NCI-H187 (cell line): ENCODE data around the gene TNIP1.

Experiments
- DNase-seq, 2 experiments: peaks; one replicate each; lab custom pipeline; 2025; lab: John Stamatoyannopoulos, UW

Gene TNIP1

GRCh38 chr5:151106043-151106442, 25.2 kb upstream of the TNIP1 start:
- DNase-seq = no peak

GRCh38 chr5:151105561-151105960, 24.7 kb upstream of the TNIP1 start:
- DNase-seq = no peak

GRCh38 chr5:151104795-151105194, 24.0 kb upstream of the TNIP1 start:
- no peak for DNase-seq

- DNase-seq = no peak
These were observed 20.9 kb upstream of the TNIP1 start for GRCh38 chr5:151101746-151102145.

GRCh38 chr5:151101151-151101550, 20.3 kb upstream of the TNIP1 start:
- no peak for DNase-seq

GRCh38 chr5:151100681-151101080, 19.8 kb upstream of the TNIP1 start:
- DNase-seq = no peak

- DNase-seq = no peak
These were observed 17.9 kb upstream of the TNIP1 start for GRCh38 chr5:151098768-151099121.

GRCh38 chr5:151097820-151098767, 17.3 kb upstream of the TNIP1 start:
- DNase-seq = no peak

GRCh38 chr5:151097061-151097460, 16.2 kb upstream of the TNIP1 start:
- no peak for DNase-seq

GRCh38 chr5:151096001-151096373, 15.2 kb upstream of the TNIP1 start:
- DNase-seq = no peak

- DNase-seq = no peak
These were observed 14.6 kb upstream of the TNIP1 start for GRCh38 chr5:151095341-151096000.

- DNase-seq = no peak
These were observed 14.0 kb upstream of the TNIP1 start for GRCh38 chr5:151094852-151095245.

GRCh38 chr5:151094030-151094851, 13.4 kb upstream of the TNIP1 start:
- no peak for DNase-seq

- no peak for DNase-seq
These were observed 12.6 kb upstream of the TNIP1 start for GRCh38 chr5:151093476-151093889.

GRCh38 chr5:151092762-151093161, 11.9 kb upstream of the TNIP1 start:
- DNase-seq = no peak

- DNase-seq = no peak
These were observed 8.9 kb upstream of the TNIP1 start for GRCh38 chr5:151089726-151090125.

- DNase-seq = no peak
These were observed 8.2 kb upstream of the TNIP1 start for GRCh38 chr5:151088986-151089385.

- DNase-seq = no peak
These were observed 6.7 kb upstream of the TNIP1 start for GRCh38 chr5:151087486-151087885.

GRCh38 chr5:151086905-151087360, 6.1 kb upstream of the TNIP1 start:
- no peak for DNase-seq

GRCh38 chr5:151086192-151086869, 5.5 kb upstream of the TNIP1 start:
- DNase-seq = no peak

- DNase-seq = no peak
These were observed 4.7 kb upstream of the TNIP1 start for GRCh38 chr5:151085517-151086041.

- no peak for DNase-seq
These were observed 3.5 kb upstream of the TNIP1 start for GRCh38 chr5:151084363-151084762.
